Myocyte (in vitro differentiated cells): ENCODE data around the gene AFDN. TPM values are rescaled to one million over a fixed set of nuclear protein-coding genes. Genes with fewer than 3 reads are reported as not detected.

Source experiments
- DNase-seq: peaks from one replicate; pipeline ENCODE4 v3.0.0-alpha.2; 2012; ENCODE audit warnings: low read depth
- total RNA-seq: library from RNA; depleted of rRNA; stranded (reverse); fragments of >200 nt; gene quantifications from 2 replicates; pipeline ENCODE4 v1.2.3, GENCODE V29; 2014

The AFDN gene
- total RNA-seq, 1 donor from 2014 or later: 32.0 TPM

GRCh38 chr6:167838207-167838748 lies 11.6 kb downstream of the AFDN start:
- no peak for DNase-seq

- DNase-seq: no peak
Measured at GRCh38 chr6:167839343-167839742, 12.6 kb downstream of the AFDN start.

GRCh38 chr6:167839755-167840154 lies 13.0 kb downstream of the AFDN start:
- no peak for DNase-seq

GRCh38 chr6:167840160-167840525 lies 13.4 kb downstream of the AFDN start:
- DNase-seq: no peak

- DNase-seq: no peak
Measured at GRCh38 chr6:167840526-167841179, 13.9 kb downstream of the AFDN start.

GRCh38 chr6:167841981-167842380 lies 15.3 kb downstream of the AFDN start:
- DNase-seq: no peak

GRCh38 chr6:167842457-167842856 lies 15.7 kb downstream of the AFDN start:
- no peak for DNase-seq

- no peak for DNase-seq
Measured at GRCh38 chr6:167843023-167843422, 16.3 kb downstream of the AFDN start.

GRCh38 chr6:167845856-167846255 lies 19.1 kb downstream of the AFDN start:
- no peak for DNase-seq

- no peak for DNase-seq
Measured at GRCh38 chr6:167846997-167847606, 20.4 kb downstream of the AFDN start.

GRCh38 chr6:167847936-167848335 lies 21.2 kb downstream of the AFDN start:
- no peak for DNase-seq

- no peak for DNase-seq
Measured at GRCh38 chr6:167848783-167849182, 22.1 kb downstream of the AFDN start.

GRCh38 chr6:167849846-167850459 lies 23.2 kb downstream of the AFDN start:
- DNase-seq: no peak

- no peak for DNase-seq
Measured at GRCh38 chr6:167850782-167851181, 24.1 kb downstream of the AFDN start.

- DNase-seq: no peak
Measured at GRCh38 chr6:167851370-167851952, 24.8 kb downstream of the AFDN start.

- peak; percentile 73 for DNase-seq
Measured at GRCh38 chr6:167855825-167856425, 29.2 kb downstream of the AFDN start.

GRCh38 chr6:167856474-167856873 lies 29.8 kb downstream of the AFDN start:
- DNase-seq: no peak

- DNase-seq: no peak
Measured at GRCh38 chr6:167856999-167857660, 30.4 kb downstream of the AFDN start.

- DNase-seq: peak; percentile 27
Measured at GRCh38 chr6:167858086-167858591, 31.4 kb downstream of the AFDN start.

GRCh38 chr6:167858842-167859664 lies 32.3 kb downstream of the AFDN start:
- no peak for DNase-seq
